Type B pancreatic cell (in vitro differentiated cells): ENCODE results near the gene CTNNA3. TPM values are rescaled to one million over a fixed set of nuclear protein-coding genes. Genes with fewer than 3 reads are reported as not detected.

Experiments
- DNase-seq: peaks from one replicate; pipeline ENCODE4 v3.0.0; 2021; ENCODE audit warnings: mixed read lengths; ENCODE audit not compliant: unreplicated experiment; ENCODE audit errors: extremely low spot score
- H3K27ac Mint-ChIP-seq: 2 replicates; pipeline ENCODE4 v1.8.0; 2021; ENCODE audit warnings: mild to moderate bottlenecking, mixed read lengths
- H3K27me3 Mint-ChIP-seq: 2 replicates; pipeline ENCODE4 v1.8.0; 2021; ENCODE audit warnings: mixed read lengths
- H3K36me3 Mint-ChIP-seq: 2 replicates; pipeline ENCODE4 v1.8.0; 2021; ENCODE audit warnings: mixed read lengths
- H3K4me1 Mint-ChIP-seq: one replicate; pipeline ENCODE4 v1.8.0; 2021; ENCODE audit warnings: mixed read lengths; ENCODE audit not compliant: unreplicated experiment
- H3K4me3 Mint-ChIP-seq: 2 replicates; pipeline ENCODE4 v1.8.0; 2021; ENCODE audit warnings: mild to moderate bottlenecking, mixed read lengths
- H3K9me3 Mint-ChIP-seq: 2 replicates; pipeline ENCODE4 v1.8.0; 2021; ENCODE audit warnings: mixed read lengths
- total RNA-seq: library from RNA; stranded (reverse); gene quantifications from 2 replicates; pipeline ENCODE4 v1.2.1, GENCODE V29; 2021; ENCODE audit warnings: low replicate concordance
- TF ChIP-seq, protein P1 (sequence below): fragments of 200-600 bp; sonication (generic); conservative IDR thresholded peaks from 2 replicates; pipeline ENCODE4 v1.5.0; 2021; ENCODE audit warnings: antibody characterized with exemption, mild to moderate bottlenecking

The CTNNA3 gene
- total RNA-seq, 1 donor from 2014 or later, result 2.6 TPM

DNA sequence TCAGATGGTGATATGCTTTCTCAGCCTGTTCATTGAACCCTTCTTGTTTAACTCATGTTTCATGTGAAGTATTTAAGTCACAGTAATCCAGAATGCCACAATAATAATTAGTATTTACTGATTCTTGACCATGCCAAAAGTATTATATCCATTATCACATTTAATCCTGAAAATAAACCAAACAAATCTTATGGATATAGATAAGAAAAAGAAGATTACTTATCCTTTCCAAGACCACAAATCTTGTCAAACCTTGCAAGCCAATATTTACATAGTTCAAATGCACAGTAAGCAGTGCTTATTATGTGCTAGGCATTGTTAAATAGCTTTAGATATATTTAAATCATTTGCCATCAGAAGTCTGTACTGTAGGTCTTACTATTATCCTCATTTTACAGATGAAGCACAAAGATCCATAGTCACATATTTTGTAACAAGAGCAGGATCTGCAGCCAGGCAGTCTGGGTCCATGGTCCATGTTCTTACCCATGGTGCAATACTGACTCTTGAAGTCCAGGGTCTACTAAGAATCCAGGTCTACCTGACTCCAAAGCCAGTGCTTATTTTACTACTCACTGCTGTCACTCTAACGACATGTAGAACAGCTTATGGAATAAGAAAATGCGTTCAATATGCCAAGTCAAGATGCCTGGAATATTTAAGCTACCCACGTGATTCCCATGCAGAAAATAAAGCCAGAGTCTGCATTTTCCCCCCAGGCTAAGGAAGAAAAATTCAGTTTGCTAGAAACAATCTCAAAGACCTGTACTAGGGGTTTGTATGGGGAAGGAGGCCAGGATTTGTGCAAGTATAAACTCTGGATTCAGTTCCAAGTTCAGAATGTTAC, 1755.0 kb downstream of the CTNNA3 start:
- Mint-ChIP-seq H3K4me3 (no peak overlapping the region), H3K27me3 (peaks cover 10% of the 10 kb centered on the region), H3K9me3 (no peaks in the 10 kb centered on the region), H3K27ac (no peak overlapping the region), H3K4me1 (no peaks in the 10 kb centered on the region), H3K36me3 (no peaks in the 10 kb centered on the region)
- TF ChIP-seq, protein P1, sequence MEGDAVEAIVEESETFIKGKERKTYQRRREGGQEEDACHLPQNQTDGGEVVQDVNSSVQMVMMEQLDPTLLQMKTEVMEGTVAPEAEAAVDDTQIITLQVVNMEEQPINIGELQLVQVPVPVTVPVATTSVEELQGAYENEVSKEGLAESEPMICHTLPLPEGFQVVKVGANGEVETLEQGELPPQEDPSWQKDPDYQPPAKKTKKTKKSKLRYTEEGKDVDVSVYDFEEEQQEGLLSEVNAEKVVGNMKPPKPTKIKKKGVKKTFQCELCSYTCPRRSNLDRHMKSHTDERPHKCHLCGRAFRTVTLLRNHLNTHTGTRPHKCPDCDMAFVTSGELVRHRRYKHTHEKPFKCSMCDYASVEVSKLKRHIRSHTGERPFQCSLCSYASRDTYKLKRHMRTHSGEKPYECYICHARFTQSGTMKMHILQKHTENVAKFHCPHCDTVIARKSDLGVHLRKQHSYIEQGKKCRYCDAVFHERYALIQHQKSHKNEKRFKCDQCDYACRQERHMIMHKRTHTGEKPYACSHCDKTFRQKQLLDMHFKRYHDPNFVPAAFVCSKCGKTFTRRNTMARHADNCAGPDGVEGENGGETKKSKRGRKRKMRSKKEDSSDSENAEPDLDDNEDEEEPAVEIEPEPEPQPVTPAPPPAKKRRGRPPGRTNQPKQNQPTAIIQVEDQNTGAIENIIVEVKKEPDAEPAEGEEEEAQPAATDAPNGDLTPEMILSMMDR, result no peak
- no peak for DNase-seq

DNA sequence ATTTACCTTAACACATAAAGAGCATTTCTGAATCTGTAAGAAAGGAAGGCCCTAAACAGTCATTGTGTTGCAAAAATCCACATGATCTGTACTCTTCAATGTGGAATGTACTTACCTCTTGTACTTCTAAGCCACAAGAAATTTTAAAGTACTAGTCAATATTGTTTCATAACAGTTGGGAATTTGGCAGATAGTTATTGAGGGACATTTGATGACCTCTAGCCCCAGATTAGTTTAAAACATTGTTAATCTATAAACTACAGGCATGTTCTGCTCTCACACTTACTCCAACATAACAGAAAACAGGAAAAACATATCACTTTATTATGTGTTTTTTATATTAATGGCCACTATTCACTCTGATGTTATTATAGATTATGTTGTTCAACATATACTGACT, 1755.9 kb downstream of the CTNNA3 start:
- H3K27ac Mint-ChIP-seq, result no peak overlapping the region
- no peak for DNase-seq
- no peaks in the 10 kb centered on the region for H3K4me1 Mint-ChIP-seq
- H3K9me3 Mint-ChIP-seq, result no peaks in the 10 kb centered on the region
- peaks cover 10% of the 10 kb centered on the region for H3K27me3 Mint-ChIP-seq
- no peaks in the 10 kb centered on the region for H3K36me3 Mint-ChIP-seq
- TF ChIP-seq, protein P1, result no peak
- H3K4me3 Mint-ChIP-seq, result no peak overlapping the region

DNA sequence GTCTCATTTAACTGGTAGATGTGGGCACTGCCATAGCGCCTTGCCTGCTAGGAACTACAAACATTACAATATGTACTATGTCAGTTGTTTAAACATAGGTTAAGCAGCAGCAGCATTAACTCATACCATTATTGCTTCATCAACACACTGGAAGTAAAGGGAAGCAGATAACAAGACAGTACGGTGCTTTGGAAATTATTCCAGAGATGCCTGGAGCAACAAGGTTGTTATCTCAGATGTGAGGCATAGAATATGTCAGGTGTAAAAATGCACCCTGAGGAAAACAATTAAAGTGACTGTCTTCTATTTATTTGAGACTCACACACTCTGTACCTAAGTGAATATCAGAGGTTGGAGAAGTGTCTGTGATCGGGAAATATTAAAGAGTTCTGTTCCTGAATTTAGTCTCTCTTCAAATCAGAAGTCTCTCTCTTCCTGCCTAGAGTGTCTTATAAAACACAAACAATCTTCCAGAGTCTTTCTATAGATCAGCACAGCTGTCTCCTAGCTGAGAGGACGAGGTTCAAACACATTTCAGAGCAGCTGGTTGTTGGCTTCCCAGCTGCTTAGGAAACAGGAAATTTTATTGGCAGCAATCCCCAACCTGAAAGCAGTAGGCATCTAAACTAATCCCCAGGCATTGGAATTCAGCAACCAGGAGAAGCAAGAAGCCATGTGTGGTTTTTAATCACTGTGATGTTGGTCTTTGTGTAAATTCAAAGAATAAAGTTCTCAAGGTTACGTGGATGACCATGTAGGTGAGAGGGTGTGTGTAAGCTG, 1764.5 kb downstream of the CTNNA3 start:
- Mint-ChIP-seq H3K27ac (peak overlapping the region; percentile 19), H3K4me3 (no peak overlapping the region), H3K27me3 (no peaks in the 10 kb centered on the region), H3K4me1 (no peaks in the 10 kb centered on the region), H3K9me3 (no peaks in the 10 kb centered on the region), H3K36me3 (no peaks in the 10 kb centered on the region)
- TF ChIP-seq, protein P1, result no peak
- no peak for DNase-seq

DNA sequence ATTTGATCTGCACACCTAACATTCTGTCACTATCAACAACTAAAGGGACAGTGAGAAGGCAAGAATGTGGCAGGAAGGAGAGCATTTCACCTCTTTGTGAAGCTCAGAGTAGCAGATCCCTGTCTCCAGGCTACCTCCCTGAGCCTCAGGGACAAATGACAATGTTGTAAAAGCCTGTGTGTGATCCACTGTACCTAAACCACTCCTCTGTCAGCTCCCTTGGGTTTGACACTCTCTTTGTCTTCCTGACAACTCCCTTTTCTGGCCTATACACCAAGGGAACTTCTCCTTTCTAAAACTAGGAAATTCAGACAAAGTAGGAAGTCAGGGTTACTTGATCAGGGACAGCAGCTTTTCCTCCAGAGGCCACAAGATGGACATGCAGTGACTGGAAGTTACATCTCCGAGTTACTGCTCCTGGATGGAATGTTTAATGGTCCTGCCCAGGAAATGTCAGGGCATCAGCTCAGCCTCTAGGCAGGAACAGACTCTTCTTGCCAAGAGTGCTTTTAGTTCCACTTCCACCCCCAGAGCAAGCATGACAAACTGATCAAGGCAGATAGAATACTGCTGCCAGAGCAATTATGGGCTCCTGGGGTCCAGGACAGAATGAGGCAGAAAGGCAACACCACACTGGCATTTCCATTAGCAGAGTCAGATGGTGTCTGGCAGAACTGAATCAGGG, 1784.7 kb downstream of the CTNNA3 start:
- no peak overlapping the region for H3K27ac Mint-ChIP-seq
- H3K4me1 Mint-ChIP-seq, result peaks cover 23% of the 10 kb centered on the region
- no peak overlapping the region for H3K4me3 Mint-ChIP-seq
- DNase-seq, result no peak
- TF ChIP-seq, protein P1, result no peak
- H3K9me3 Mint-ChIP-seq, result no peaks in the 10 kb centered on the region
- H3K36me3 Mint-ChIP-seq, result no peaks in the 10 kb centered on the region
- no peaks in the 10 kb centered on the region for H3K27me3 Mint-ChIP-seq

DNA sequence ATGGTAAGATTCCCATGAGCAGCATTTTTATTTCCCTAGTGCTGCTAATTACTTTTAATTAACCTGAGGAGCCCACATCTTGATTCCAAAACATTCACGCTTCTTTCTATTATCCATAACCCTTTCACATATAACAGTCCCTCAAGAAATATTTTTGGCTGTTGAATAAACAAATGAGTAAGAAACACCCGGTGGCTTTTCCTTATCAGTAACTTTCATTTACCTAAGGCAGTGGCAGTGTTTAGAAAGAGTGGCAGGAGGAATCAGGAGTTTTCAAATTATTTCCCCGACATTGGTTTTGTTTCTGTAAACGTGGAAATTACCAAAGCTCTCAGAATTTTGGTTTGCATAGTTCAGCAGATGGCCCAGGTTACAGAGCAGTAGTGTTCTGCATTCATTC, 1785.8 kb downstream of the CTNNA3 start:
- Mint-ChIP-seq H3K36me3 (no peaks in the 10 kb centered on the region), H3K4me1 (peaks cover 23% of the 10 kb centered on the region), H3K27ac (no peak overlapping the region), H3K4me3 (no peak overlapping the region), H3K27me3 (no peaks in the 10 kb centered on the region), H3K9me3 (no peaks in the 10 kb centered on the region)
- TF ChIP-seq, protein P1, result no peak
- no peak for DNase-seq
